GM19324 (cell line): ENCODE data around the gene PDCD10.

Source experiments
- ATAC-seq: cut with Tn5 transposase; IDR thresholded peaks from one replicate; pipeline ENCODE4 v1.9.1; 2021; ENCODE audit warnings: mild to moderate bottlenecking, moderate library complexity; ENCODE audit not compliant: unreplicated experiment, low FRiP score

Gene PDCD10

GRCh38 chr3:167734498-167735232 is at the start of gene PDCD10:
Gene PDCD10, minus strand, starts transcription at chr3:167734892. Its CDS starts 14,735 bp downstream, at chr3:167720157.
- ATAC-seq, result peak; percentile 94

- no peak for ATAC-seq
These were observed 49.1 kb upstream of the PDCD10 start for GRCh38 chr3:167783781-167784180.

- ATAC-seq, result no peak
These were observed 45.7 kb upstream of the PDCD10 start for GRCh38 chr3:167780214-167780883.

- ATAC-seq, result no peak
These were observed 42.7 kb upstream of the PDCD10 start for GRCh38 chr3:167777356-167777755.

GRCh38 chr3:167776066-167776685 is 41.5 kb upstream of the PDCD10 start:
- no peak for ATAC-seq

GRCh38 chr3:167773584-167773983 is 38.9 kb upstream of the PDCD10 start:
- peak; percentile 77 for ATAC-seq

- ATAC-seq, result no peak
These were observed 38.3 kb upstream of the PDCD10 start for GRCh38 chr3:167772992-167773391.

- ATAC-seq, result no peak
These were observed 27.6 kb upstream of the PDCD10 start for GRCh38 chr3:167762296-167762695.

- ATAC-seq, result no peak
These were observed 26.6 kb upstream of the PDCD10 start for GRCh38 chr3:167761302-167761701.

GRCh38 chr3:167754049-167754448 is 19.4 kb upstream of the PDCD10 start:
- no peak for ATAC-seq

- ATAC-seq, result peak; percentile 95
These were observed 15.7 kb upstream of the PDCD10 start for GRCh38 chr3:167750272-167750971.

GRCh38 chr3:167749728-167750127 is 15.0 kb upstream of the PDCD10 start:
- ATAC-seq, result no peak

GRCh38 chr3:167749209-167749608 is 14.5 kb upstream of the PDCD10 start:
- ATAC-seq, result no peak

GRCh38 chr3:167743799-167744198 is 9.1 kb upstream of the PDCD10 start:
- no peak for ATAC-seq

GRCh38 chr3:167742338-167742737 is 7.6 kb upstream of the PDCD10 start:
- ATAC-seq, result no peak

GRCh38 chr3:167740961-167741587 is 6.4 kb upstream of the PDCD10 start:
- ATAC-seq, result peak; percentile 95

- ATAC-seq, result no peak
These were observed 4.6 kb upstream of the PDCD10 start for GRCh38 chr3:167739190-167739810.

GRCh38 chr3:167738037-167738436 is 3.3 kb upstream of the PDCD10 start:
- no peak for ATAC-seq

GRCh38 chr3:167736997-167737396 is 2.3 kb upstream of the PDCD10 start:
- no peak for ATAC-seq

GRCh38 chr3:167736264-167736787 is 1.6 kb upstream of the PDCD10 start:
- ATAC-seq, result no peak
